GM18909 (cell line): ENCODE results near the gene DRC3.
A peak's percentile ranks its signal among the peaks of the same experiment; 100 is the strongest.

ENCODE experiments used
- ATAC-seq: cut with Tn5 transposase; IDR thresholded peaks from one replicate; pipeline ENCODE4 v1.9.1; 2021; ENCODE audit warnings: mild to moderate bottlenecking; ENCODE audit not compliant: unreplicated experiment, poor library complexity

DRC3 gene

DNA sequence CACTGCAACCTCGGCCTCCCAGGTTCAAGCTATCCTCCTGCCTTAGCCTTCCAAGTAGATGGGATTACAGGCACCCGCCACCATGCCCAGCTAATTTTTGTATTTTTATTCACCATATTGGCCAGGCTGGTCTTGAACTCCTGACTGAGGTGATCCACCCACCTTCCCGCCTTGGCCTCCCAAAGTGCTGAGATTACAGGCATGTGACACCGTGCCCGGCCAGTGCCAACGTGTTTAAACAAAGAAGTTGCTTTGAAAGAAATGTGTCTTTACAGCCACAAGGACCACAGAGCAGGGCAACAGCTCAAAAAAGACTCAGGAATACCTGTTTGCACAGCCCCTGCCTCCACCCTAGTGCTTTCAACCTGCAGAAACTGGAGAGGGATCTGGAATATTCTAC is 41.3 kb downstream of the DRC3 start:
- no peak for ATAC-seq

DNA sequence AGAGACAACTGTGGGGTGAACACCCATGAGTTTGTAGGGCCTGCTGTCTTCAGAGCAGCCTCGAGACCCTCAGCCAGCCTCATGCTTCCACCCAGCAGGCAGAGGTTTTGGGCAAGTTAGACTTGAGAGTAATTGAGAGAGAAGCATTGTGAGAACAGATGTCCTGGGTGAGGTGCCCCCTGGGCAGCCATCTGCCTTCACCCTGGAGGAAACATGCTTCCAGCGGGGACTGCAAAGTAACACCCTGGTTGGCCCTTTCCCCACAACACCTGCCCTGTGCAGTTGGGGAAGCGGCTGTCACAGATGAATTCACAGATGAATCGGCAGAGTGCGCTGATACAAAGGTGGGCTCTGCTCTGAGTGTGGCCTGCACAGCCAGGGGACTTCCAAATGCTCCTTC is 42.9 kb downstream of the DRC3 start:
- no peak for ATAC-seq

DNA sequence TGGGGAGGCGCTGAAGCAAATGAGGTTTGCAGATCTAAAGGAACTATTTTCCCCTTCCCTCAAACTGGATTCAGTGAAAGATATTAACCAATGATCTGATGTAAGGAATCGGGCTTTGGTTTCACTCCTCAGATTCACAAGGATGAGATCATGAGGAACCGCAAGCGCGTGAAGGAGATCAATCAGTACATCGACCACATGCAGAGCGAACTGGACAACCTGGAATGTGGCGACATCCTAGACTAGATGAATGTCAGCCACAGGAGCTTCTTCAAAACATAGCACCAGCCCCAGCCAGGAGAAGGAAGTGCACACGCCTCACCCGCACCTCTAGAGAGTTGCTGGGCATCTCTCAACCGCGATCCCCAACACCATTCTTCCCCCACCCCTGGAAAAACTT is 43.8 kb downstream of the DRC3 start:
- no peak for ATAC-seq

DNA sequence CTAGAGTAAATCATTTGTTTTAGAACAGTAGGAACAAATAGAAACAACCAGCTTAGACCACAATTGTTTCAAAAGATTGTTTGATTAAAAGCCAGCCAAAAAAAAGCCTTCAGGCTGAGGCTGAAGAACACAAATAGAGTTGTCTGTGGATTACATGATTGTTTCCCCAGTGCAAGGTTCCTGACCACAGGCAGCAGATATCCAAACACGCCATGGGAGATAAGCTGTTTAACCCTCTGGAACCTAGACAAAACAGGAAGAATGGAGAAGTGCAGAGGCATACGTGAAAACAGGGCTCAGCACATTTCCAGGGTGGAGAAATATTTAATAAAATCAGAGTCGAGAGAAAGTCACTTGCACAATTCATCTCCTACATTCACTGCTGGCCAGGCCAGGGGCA is 45.3 kb downstream of the DRC3 start:
- no peak for ATAC-seq

DNA sequence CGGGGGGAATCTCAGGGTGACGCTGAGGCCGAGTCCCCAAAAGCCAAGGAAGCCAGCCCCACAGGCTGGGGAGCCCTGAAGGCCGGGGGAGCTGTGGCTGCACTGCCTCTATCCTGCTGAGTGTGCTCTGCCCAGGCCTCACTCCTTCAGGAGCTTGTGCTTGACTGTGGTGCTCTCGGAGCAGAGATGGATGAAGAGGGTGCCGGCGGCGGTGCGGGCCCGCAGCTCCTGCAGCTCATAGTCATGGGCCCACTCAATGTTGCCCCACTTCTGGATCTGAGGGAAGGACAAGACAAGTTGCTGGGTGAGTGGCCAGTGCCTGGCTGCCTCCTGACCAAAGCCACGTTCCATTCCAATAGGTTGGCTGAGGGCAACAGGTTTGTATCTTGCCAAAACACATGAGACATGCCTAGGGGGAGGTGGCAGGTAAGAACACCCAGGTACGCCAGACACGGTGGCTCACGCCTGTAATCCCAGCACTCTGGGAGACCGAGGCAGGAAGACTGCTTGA is 45.8 kb downstream of the DRC3 start:
- no peak for ATAC-seq

DNA sequence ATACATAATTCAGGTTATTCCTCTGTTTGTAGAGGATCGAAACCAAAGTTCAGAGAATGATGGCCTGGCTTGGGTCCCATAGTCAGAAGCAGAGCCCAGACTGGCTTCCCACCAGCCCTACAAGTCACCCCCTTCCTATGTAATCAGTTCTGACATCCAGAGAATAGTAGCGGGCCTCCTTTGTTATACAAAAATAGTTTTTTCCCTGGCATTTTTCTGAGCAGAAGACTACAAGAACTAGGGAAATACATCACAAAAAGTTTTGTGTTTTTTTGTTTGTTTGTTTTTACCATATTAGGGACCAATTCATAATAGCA is 47.1 kb downstream of the DRC3 start:
- ATAC-seq = no peak

DNA sequence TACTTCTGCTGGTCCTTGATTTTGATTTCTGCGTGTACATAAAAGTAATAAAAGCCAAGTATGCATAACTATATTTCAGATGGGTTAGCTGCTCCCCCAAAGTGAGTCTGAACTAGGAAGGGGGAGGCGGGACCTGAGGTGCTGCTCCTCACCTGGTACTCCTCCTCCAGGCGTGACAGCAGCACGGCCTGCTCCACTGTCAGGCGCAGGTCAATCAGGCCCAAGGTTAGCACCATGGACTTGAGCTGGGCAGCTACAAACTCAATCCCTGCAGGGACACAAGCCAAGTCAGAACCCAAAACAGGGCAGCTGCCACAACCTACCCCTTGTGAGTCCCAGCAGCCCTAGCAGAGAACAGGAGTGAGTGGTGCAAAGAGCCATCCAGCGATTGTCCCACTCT is 48.3 kb downstream of the DRC3 start:
- no peak for ATAC-seq

DNA sequence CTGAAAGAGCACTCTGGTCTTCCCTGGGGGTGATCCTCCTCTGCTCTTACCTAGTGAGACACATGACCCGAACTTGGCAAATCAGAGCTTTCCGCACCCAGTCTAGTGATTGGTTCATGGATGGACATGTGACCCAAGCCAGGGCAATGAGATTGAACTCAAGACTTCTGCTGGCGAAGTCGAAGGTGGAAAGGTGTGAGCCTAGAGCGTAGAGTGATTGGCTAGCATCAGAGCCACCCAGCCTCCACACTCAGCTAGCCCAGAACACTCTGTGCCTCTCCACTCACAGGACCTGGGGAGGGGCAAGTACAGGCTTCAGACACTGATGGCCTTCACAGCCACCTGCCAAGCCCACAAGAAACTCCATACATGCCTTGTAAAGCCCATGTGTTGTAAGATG is 48.7 kb downstream of the DRC3 start:
- no peak for ATAC-seq

DNA sequence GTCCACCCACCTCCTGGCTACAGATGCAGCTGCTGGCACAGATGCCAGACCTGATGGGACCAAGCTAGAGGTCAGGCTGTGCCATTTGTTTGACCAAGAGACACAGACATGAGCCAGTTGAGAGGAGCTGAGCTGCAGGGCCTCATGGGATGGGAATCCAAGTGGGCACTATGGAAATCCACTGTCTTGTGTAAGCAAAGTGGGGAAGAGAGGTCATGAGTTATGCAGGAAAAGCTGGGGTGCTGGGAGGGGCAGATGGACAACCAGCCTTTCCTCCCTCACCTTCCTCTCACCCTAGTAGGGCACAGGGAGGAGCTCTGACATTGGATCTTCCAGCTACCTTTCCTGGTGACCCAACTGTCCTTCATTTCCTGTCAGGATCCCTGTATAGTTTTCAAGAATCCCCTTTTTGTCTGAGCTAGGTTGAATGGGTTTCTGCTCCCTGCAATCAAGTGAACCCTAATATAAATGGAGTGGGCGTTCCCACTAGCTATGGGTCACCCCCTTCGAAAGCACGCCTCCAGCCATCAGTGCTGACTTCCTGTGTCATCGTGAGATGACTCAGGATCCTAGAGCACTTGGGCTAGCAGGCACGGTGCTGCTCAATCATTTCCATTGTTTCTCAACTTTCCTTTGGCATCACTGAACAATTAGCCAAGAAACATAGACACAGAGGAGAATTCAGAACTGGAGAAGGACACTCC is 52.7 kb downstream of the DRC3 start:
- ATAC-seq = peak; percentile 68

DNA sequence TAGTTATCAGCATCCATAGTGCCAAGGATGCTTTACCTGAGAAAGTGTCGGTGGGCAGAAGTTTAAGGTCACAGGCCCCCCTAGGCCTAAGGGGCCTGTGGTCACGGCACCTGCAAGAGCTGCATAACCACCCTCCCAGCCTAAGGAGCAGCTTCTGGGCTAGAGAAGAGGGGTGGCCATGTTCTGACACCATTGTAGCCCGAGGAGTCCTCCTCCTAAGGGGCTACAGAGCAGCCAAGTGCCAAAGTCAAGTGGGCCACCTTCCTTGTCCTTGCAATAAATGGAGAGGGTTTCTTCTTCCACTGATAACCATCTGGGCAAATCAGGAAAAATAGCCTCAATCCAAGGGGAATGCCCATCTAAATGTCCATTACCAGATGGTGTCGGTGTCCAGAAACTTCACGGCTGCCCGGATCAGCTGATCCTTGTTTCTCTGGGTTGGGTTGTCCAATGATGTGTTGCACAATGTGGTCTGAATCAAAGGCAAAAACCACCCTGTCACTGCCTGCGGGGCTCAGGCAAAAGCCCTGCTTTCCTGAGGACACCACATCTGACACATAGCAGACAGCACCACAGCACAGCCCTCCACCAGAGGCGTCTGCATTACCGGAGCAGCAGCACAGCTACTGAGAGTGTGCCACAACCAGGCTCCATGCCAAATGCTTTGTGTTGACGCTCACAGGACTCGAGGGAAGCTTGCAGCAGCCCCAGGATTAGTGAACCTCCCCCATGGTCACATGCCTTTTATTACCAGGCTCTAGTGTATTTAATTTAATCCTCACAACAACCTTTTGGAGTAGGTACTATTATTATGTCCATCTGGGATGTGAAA is 53.5 kb downstream of the DRC3 start:
- no peak for ATAC-seq

DNA sequence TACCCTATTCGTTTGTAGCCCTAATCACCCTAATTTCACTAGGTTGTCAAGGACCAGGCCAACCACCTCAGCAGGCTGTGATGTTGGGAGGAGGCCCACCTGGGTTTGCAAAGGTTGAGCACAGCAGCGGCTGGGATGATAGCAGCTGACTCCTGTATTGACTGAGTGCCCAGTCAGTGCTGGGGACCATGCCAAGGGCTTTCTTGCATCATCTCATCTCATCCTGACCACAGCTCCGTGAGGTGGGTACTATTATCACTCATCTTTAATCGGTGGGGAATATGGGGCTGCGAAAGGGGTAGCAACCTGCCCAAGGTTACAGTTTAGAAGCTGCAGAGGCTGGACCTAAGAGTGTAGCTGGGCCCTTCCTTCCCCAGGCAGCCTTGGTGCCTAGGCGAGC is 54.6 kb downstream of the DRC3 start:
- no peak for ATAC-seq

DNA sequence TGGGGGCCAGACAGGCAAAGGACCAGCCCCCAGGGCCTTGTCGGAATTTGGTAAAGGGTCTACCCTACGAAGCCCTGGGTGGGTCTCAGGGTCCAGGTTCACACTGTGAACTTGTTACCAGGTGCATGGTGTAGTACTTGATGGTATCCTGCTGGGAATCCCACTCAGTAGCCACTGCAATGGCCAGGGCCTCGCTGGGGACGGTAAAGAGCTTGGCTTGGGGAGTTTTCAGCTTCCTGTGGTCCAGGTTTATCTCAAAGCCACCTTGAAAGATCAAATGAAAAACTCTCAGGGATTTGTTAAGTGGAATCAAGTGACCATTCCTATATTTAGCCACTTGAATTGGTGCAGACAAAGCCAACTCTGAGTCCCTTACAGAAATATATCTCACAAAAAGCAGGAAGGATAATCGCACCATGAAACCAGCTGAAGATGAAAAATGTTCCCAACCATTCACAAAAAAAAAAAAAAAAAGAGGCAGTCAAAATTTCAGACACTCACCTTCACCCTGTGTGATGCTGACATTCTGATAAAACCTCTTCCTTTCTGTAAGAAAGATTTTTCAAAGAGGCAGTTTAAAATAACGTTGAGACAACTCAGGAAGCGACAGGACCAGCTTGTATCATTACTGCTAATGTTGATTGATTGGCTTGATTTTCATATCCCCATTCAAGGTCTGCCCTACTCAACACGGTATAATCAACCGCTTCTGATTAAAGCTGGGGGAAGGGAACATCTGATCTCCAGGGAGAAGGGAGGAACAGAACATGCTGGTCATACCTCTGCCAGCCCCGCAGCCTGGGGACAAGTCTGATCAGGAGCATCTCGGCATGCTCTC is 55.7 kb downstream of the DRC3 start:
- no peak for ATAC-seq

DNA sequence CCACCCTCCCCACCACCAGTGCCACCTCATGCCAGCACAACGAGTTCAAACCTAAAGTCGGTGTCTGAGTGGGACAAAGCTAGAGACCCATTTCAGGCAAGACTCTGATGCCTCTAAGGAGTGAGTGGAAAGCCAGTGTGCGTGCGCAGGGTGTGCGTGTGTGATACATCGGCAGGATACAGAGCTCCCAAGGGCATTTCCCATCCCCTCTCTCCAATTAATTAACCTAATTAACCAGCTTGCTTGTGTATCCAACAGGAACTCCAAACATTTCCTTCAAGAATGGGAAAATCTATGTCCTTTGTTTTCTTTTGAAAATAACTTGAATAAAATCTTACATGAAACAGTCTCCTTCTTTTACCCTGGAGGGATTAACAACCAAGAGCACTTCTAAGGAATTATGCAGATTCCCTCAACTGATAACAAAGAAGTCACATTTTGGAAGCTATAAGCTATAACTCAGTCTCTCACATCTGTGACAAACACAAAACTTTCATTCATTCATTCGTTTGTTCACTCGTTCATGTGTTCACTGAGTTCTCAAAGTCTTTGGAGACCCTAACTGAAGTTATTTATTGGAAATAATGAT is 56.4 kb downstream of the DRC3 start:
- no peak for ATAC-seq

DNA sequence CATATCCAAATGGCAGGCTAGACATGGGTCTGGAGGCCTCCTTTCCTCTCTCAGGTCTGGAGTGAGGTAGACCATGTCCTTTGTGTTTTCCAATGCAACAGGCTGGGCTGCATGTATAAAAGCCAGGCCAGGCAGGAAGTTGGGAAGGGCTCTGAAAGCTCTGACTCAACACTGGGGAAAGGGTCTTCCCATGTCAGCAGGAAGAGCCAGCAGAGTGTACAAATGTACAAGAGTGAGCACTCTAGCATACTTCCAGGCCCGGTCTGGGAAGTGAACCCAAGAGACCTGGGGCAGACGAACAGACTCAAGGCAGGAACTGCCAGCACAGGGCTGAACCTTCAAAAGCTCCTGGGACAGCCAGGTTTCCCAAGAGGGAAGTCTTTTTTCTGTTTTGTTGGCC is 59.3 kb downstream of the DRC3 start:
- no peak for ATAC-seq

DNA sequence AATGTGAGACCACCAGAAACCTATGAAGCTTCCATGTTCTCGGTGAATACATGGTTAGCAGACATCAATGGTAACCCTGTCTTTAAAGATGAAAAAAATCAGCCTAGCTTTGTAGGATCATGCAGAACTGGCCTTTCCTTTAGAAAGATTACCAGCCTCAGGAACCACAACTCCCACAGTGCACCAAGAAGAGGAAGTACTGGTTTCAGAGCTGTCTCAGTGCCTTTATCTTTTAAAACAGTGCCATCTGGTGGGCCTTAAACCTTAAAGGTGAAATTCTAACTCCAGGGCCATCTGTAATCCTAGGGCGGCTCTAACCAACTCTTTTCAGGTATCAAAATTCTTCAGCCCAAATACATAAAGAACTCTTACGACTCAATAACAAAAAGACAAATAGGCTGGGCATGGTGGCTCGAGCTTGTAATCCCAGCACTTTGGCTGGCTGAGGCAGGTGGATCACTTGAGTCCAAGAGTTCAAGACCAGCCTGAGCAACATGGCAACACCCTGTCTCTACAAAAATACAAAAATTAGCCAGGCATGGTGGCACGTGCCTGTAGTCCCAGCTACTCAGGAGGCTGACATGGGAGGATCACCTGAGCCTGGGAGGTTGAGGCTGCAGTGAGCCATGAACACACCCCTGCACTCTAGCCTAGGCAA is 60.9 kb downstream of the DRC3 start:
- ATAC-seq = peak; percentile 71

DNA sequence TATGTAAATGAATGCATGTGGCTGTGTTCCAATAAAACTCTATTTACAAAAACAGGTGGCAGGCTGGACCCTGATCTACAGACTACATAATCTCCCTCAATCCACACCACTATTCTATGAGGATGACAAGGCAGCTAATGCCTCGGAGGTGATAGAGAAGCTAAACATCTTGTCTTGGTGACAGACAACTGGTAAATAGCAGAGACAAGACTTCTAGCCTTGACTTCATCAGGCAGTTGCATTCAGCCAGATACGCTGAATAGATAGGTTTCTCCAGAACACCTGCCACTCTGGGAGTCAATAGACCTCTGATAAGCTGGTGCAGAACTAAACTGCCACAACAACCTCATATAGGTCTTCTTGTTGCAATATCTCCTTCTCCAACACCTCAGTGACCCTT is 63.0 kb downstream of the DRC3 start:
- no peak for ATAC-seq

DNA sequence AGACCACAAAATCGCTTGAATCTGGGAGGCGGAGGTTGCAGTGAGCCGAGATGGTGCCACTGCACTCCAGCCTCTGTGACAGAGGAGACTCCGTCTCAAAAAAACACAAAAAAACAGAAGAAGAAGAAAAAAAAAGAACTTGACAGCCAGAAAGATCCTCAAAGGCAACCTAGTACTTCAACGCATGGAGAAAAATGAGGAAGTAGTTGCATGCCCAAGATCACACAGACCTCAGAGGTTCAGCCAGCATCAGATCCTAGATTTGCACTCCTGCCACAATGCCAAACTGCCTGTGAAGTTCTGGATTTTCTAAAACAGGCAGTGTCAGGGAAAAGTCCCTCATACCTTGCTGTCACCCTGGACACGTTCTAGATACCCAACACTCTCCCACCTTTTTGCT is 64.8 kb downstream of the DRC3 start:
- no peak for ATAC-seq

DNA sequence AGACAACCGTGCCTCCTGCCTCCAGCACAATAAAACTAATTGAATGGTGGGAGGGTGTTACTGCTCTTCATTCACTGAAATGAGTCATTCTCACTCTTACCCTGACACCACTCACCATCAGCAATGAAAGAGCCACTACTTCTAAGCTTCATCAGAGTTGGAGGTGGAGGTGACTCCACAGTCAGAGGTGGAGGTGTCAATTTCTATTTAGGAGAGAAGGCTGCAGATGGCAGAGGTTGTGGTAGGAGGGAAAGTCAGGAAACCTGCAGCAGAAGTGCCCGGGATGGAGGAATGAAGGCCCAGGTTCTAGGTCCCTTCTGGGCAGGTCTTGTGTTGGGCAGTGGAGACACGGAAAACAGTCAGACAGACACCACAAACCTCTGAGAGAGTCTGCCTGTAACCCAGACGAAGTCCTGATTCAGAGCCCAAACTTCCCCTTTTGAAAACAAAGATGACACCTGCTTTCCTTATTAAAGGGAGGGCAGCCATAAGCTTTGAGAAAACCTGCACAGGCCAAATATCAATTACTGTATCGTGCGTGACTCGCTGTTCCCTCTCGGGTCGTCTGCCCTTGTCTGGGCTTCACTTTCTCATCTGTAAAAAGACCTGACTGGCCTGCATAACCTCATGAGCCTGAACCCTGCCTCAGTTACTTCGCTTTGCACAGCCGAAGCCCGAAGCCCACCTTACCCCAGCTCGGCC is 65.6 kb downstream of the DRC3 start:
- ATAC-seq = no peak

DNA sequence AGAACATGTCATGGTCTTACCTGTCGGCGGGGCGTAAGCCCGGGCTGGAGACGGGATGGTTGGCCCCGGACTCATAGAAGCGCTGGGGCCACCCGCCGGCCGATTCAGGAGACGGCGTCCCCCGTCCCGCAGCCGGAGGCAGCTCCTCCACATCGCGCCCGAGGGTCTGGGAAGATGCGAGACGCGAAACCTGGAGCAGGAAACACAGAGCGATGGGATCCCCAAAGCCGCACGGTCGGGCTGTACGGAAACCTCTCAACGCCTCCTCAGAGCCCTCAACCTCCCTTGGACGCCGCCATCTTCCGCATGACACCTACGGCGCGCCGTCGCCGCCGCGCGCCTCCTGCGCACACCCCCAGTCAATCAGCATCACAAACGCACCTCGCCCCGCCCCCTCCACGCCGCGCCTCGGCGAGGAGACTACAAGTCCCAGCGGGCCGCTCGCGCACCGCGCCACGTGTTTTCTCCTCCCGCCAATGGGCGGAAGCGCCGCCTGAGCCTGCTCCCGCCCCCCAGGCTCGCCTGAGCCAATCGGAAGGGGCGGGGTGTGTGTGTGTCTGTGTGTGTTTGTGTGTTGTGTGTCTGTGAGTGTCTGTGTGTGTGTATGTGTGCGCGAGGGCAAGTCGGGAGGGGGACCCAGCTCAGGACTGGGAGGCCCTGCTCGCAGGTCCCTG is 66.3 kb downstream of the DRC3 start, which contains the start of the genes ATPAF2 and GID4:
TSS of gene ATPAF2 (minus strand) at position 308 of the 674 bp plus-strand sequence. CDS start at position 153, 155 bp downstream.
TSS of gene GID4 (plus strand) at position 548 of the 674 bp plus-strand sequence. CDS start at position 605, 57 bp downstream.
- ATAC-seq = peak; percentile 87
